ENCODE measurements around the gene PLCH1. TPM values are rescaled to one million over a fixed set of nuclear protein-coding genes. Genes with fewer than 3 reads are reported as not detected.

The PLCH1 gene
- total RNA-seq, 4 donors from 2014 or later: 1.4 to 7.0 (median 2.0) TPM

- Histone ChIP-seq H3K27ac (no peak overlapping the region), H3K36me3 (no peaks in the 10 kb centered on the region), H3K4me1 (peaks cover 0 to 13% (median 0%) of the 10 kb centered on the region in 4 donors), H3K27me3 (no peaks in the 10 kb centered on the region), H3K4me3 (no peak overlapping the region), H3K9me3 (no peaks in the 10 kb centered on the region)
- TF ChIP-seq EP300 (IDR thresholded peaks at IDR 0.05) (no peak), CTCF (IDR thresholded peaks at IDR 0.05) (no peak), POLR2A (IDR thresholded peaks at IDR 0.05) (no peak)
- WGBS, 2 donors: 65 to 82% methylated on average over 8 of the region's 8 CpGs
- no peak for DNase-seq (ENCODE audit: low spot score in 2 of 2)
Measured at GRCh38 chr3:155386919-155387318, 358.0 kb downstream of the PLCH1 start.

GRCh38 chr3:155385896-155386625, 358.8 kb downstream of the PLCH1 start:
- peaks cover 0 to 6% (median 0%) of the 10 kb centered on the region in 4 donors for H3K4me1 ChIP-seq
- H3K27ac ChIP-seq: no peak overlapping the region
- H3K9me3 ChIP-seq: no peaks in the 10 kb centered on the region
- no peaks in the 10 kb centered on the region for H3K27me3 ChIP-seq
- H3K36me3 ChIP-seq: no peaks in the 10 kb centered on the region
- DNase-seq (ENCODE audit: low spot score in 2 of 2): no peak
- WGBS, 2 donors: 57 to 62% methylated on average over 4 of the region's 4 CpGs
- TF ChIP-seq CTCF (IDR thresholded peaks at IDR 0.05) (no peak), EP300 (IDR thresholded peaks at IDR 0.05) (no peak), POLR2A (IDR thresholded peaks at IDR 0.05) (no peak)
- H3K4me3 ChIP-seq: no peak overlapping the region

- H3K4me1 ChIP-seq: peaks cover 0 to 3% (median 0%) of the 10 kb centered on the region in 4 donors
- no peak overlapping the region for H3K27ac ChIP-seq
- no peaks in the 10 kb centered on the region for H3K9me3 ChIP-seq
- TF ChIP-seq CTCF (IDR thresholded peaks at IDR 0.05): peak; percentile 27 to 61 (median 46)
- TF ChIP-seq POLR2A (IDR thresholded peaks at IDR 0.05): no peak
- H3K27me3 ChIP-seq: no peaks in the 10 kb centered on the region
- 34 to 43% methylated on average over 6 of the region's 6 CpGs for WGBS, 2 donors
- no peak overlapping the region for H3K4me3 ChIP-seq
- peak; percentile 64 to 70 for DNase-seq (ENCODE audit: low spot score in 2 of 2)
- H3K36me3 ChIP-seq: no peaks in the 10 kb centered on the region
Measured at GRCh38 chr3:155382396-155383042, 362.4 kb downstream of the PLCH1 start.

GRCh38 chr3:155377847-155378246, 367.0 kb downstream of the PLCH1 start:
- 87 to 92% methylated on average over 1 of the region's 1 CpG for WGBS, 2 donors
- Histone ChIP-seq H3K4me3 (no peak overlapping the region), H3K4me1 (no peaks in the 10 kb centered on the region), H3K9me3 (no peaks in the 10 kb centered on the region), H3K27me3 (no peaks in the 10 kb centered on the region), H3K27ac (no peak overlapping the region), H3K36me3 (no peaks in the 10 kb centered on the region)
- no peak for DNase-seq (ENCODE audit: low spot score in 2 of 2)
- TF ChIP-seq EP300 (IDR thresholded peaks at IDR 0.05) (no peak), CTCF (IDR thresholded peaks at IDR 0.05) (no peak), POLR2A (IDR thresholded peaks at IDR 0.05) (no peak)

- TF ChIP-seq POLR2A (IDR thresholded peaks at IDR 0.05) (no peak), CTCF (IDR thresholded peaks at IDR 0.05) (no peak), EP300 (IDR thresholded peaks at IDR 0.05) (no peak)
- no peak for DNase-seq (ENCODE audit: low spot score in 2 of 2)
- Histone ChIP-seq H3K36me3 (no peaks in the 10 kb centered on the region), H3K4me1 (peaks cover 0 to 1% (median 0%) of the 10 kb centered on the region in 4 donors), H3K27ac (no peak overlapping the region), H3K27me3 (no peaks in the 10 kb centered on the region), H3K4me3 (no peak overlapping the region), H3K9me3 (no peaks in the 10 kb centered on the region)
- 90 to 91% methylated on average over 2 of the region's 2 CpGs for WGBS, 2 donors
Measured at GRCh38 chr3:155377071-155377470, 367.8 kb downstream of the PLCH1 start.

Measured in tibial nerve (tissue), 4 donors.